ENCODE measurements around the gene CEACAM19. TPM values are rescaled to one million over a fixed set of nuclear protein-coding genes. Genes with fewer than 3 reads are reported as not detected.
"Not testable (repeated sequence)": the region's sequence is repeated elsewhere in the genome, so short reads cannot be mapped to it uniquely, and the experiment has no call there.

CEACAM19 gene
- total RNA-seq, 1 donor = 1.3 TPM

- DNase-seq (ENCODE audit: low read depth) = no peak
- no peak overlapping the region for H3K4me3 ChIP-seq (ENCODE audit: low read depth, low read length)
- no peak for TF ChIP-seq CTCF (IDR thresholded peaks at IDR 0.05; ENCODE audit: insufficient read depth, low read length)
Observed at GRCh38 chr19:44707794-44708193, 36.5 kb downstream of the CEACAM19 start.

GRCh38 chr19:44708940-44709339 lies 37.7 kb downstream of the CEACAM19 start:
- TF ChIP-seq CTCF (IDR thresholded peaks at IDR 0.05; ENCODE audit: insufficient read depth, low read length) = no peak
- no peak overlapping the region for H3K4me3 ChIP-seq (ENCODE audit: low read depth, low read length)
- no peak for DNase-seq (ENCODE audit: low read depth)

- not testable (repeated sequence) for DNase-seq (ENCODE audit: low read depth); H3K4me3 ChIP-seq (ENCODE audit: low read depth, low read length)
Observed at GRCh38 chr19:44709434-44710266, 38.4 kb downstream of the CEACAM19 start.

- H3K4me3 ChIP-seq (ENCODE audit: low read depth, low read length) = no peak overlapping the region
- TF ChIP-seq CTCF (IDR thresholded peaks at IDR 0.05; ENCODE audit: insufficient read depth, low read length) = no peak
Observed at GRCh38 chr19:44710483-44710882, 39.2 kb downstream of the CEACAM19 start.

GRCh38 chr19:44712864-44713515 lies 41.7 kb downstream of the CEACAM19 start:
- DNase-seq (ENCODE audit: low read depth) = no peak
- no peak for TF ChIP-seq CTCF (IDR thresholded peaks at IDR 0.05; ENCODE audit: insufficient read depth, low read length)
- no peak overlapping the region for H3K4me3 ChIP-seq (ENCODE audit: low read depth, low read length)

More at GRCh38 chr19:44710483-44710882, 39.2 kb downstream of the CEACAM19 start:
- DNase-seq (ENCODE audit: low read depth) = no peak

- no peak for DNase-seq (ENCODE audit: low read depth)
- H3K4me3 ChIP-seq (ENCODE audit: low read depth, low read length) = no peak overlapping the region
- no peak for TF ChIP-seq CTCF (IDR thresholded peaks at IDR 0.05; ENCODE audit: insufficient read depth, low read length)
Observed at GRCh38 chr19:44714597-44715169, 43.4 kb downstream of the CEACAM19 start.

GRCh38 chr19:44717603-44718002 lies 46.3 kb downstream of the CEACAM19 start:
- no peak overlapping the region for H3K4me3 ChIP-seq (ENCODE audit: low read depth, low read length)
- DNase-seq (ENCODE audit: low read depth) = no peak
- TF ChIP-seq CTCF (IDR thresholded peaks at IDR 0.05; ENCODE audit: insufficient read depth, low read length) = no peak
